Fibroblast of peridontal ligament (primary cell): Measurements from ENCODE around the gene TMEM138.
A peak's percentile ranks its signal among the peaks of the same experiment; 100 is the strongest.

ENCODE experiments used
- DNase-seq: peaks from one replicate; pipeline ENCODE4 v3.0.0-alpha.2; 2010; ENCODE audit errors: extremely low read depth

The TMEM138 gene

DNA sequence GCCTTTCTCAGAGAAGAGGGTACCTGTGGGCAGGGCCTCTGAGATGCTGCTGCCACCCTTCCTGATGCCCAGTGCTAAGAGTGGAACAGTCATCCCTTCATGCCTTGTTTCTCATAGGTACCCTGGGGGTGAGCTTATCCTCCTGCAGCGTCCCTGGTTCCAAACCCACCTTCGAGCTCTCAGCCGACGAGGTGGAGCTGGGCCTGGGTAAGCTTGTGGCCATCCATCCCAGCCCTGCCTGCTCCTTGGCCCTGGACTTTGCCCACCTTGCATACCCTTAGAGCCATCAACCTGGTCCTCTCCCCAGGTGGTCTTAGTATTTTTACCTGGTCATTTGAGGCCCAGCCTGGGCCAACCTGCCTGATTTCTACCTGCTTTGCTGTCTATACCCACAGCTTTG, 20.5 kb upstream of the TMEM138 start:
- no peak for DNase-seq

DNA sequence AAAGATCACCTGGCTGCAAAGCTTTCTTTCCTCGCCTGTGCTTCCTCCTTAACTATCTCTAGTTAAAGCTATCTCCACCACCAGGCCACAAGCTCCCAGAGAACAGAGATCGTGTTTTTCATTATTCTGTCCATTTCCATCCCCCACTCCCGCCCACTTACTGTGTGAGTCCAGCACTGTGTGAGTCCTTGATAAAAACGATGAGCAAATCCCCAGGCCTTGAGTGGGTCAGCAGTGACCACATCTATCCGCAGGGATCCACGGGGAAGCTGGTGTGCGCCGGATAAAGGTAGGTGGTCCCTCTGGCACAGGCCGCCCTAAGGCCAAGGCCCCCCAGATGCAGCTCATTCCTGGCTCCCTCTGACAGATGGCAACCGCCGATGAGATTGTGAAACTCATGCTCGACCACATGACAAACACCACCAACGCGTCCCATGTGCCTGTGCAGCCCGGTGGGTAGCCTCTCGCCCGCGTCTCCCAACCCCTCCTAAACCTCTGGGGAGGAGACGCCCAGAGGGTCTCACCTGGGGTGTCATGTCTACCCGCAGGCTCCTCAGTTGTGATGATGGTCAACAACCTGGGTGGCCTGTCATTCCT, 19.9 kb upstream of the TMEM138 start:
- DNase-seq = no peak

DNA sequence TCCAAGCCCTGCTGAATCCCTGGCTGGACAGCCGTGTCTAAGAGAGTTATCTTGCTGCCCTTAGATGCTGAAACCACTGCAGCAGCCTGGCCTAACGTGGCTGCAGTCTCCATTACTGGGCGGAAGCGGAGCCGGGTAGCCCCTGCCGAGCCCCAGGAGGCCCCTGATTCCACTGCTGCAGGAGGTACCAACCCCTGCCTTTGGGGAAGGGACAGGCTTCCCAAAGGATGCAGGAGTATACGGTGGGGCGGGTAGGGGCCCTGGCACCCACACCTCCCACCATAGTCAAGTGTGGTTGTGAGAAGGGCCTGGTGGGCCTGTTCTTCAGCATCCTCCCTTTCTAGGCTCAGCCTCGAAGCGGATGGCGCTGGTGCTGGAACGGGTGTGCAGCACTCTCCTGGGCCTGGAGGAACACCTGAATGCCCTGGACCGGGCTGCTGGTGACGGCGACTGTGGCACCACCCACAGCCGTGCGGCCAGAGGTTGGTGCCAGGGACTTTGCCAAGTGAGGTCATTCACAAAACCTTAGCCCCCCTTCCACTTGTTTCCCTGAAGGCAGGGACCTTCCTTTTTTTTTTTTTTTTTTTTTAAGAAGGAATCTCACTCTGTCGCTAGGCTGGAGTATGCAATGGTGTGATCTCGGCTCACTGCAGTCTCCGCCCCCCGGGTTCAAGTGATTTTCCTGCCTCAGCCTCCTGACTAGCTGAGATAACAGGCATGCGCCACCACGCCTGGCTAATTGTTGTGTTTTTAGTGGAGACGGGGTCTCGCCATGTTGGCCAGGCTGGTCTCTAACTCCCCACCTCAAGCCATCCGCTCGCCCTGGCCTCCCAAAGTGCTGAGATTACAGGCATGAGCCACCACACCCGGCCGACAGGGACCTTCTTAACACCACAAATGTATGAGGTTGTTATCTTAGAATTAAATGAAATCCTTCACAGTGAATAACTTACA, 18.1 kb upstream of the TMEM138 start:
- no peak for DNase-seq

DNA sequence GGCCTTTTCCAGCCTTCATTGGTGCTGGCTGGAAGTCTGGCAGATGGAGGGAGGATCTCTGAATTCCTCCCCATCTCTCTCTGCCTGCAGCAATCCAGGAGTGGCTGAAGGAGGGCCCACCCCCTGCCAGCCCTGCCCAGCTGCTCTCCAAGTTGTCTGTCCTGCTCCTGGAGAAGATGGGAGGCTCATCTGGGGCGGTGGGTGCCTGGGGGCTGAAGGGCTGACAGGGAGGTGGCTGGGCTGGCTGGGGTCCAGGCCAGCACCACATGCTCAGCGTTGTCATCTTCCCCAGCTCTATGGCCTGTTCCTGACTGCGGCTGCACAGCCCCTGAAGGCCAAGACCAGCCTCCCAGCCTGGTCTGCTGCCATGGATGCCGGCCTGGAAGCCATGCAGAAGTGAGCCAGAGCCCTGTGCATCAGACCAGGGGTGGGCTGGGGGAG, 17.0 kb upstream of the TMEM138 start:
- DNase-seq = peak; percentile 27

DNA sequence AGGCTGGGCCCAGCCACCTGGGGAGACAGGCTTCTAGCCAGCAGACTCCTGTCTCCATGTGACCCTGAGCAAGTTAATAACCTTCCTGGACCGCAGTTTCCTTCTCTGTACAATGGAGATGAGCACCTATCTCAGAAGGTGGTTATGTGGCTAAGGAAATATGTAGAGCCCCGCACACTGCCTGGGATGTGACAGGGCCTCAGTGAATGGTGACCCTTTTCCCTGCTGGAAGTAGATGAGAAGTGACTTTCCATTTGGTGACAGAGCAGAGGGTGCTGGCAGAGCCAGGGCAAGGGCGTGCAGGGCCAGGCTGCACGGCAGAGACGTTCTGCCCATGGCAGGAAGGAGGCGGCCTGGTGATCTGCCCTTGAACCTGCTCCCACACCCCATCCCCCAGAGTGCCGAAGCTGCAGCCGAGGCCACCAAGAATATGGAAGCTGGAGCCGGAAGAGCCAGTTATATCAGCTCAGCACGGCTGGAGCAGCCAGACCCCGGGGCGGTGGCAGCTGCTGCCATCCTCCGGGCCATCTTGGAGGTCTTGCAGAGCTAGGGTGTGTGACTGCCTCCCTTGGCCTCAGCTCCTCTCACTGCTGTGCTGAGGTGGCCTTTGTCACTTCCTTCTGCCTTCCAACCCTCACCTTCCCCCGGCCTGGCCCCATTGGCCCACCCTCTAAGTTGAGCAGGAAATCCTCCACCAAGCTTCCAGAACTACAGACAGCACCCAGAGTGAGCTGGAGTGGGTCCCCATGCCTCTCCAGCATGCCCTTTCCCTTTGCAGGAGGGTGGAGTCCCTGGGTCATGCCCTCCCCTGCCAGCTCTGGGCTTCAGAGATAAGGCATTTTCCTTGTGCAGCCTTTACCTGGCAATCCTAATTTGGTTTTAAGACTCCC, 16.0 kb upstream of the TMEM138 start:
- no peak for DNase-seq

DNA sequence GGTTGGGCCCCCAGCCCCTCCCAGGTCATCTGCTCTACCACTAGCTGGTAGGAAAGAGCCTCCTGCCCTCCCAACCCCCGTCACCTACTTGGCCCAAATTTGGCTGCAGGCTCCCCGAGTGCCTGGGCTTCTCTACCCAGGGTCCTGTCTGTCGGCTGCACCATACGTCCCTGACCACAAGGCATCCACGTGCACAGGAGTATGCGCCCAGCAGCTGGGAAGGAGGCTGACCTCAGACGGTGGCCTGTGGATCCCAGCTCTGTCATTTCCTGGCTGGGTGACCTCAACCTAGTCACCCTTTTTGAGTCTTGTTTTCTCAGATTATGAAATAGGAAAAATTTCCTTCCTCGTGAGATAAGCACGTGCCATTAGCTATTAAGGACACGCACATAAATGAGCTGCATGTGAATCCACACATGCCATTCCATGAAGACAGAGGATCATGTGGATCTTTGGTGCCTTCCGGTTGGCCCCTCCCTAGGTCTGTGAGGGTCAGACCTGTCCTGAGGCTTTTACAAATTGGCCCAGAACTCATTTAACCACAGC, 14.2 kb upstream of the TMEM138 start:
- no peak for DNase-seq

DNA sequence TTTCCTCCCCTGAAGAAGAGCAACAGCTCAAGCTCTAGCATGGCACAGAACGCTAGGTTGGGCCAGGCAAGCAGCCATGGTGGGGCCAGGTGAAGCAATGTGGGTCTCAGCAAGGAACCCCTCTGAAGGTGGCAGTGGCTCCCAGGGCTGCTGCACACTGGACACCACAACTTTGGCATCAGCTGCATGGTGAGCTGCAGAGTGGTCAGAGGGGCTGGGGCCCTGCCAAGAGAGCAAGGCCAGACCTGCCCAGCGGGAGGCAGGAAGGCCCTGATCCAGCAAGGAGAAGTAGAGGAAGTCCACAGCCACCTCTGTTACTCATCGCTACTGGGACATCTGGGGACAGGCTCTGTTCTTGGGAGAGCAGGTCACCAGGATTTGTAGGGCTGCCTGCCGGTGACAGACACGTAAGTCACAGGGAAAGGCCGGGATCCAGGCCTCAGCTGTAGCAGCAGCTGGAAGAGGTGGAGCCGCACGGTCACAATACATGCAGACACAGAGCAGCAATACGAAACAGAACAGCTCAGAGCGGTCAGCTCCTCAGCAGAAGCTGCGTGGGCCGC, 12.9 kb upstream of the TMEM138 start:
- DNase-seq = no peak

DNA sequence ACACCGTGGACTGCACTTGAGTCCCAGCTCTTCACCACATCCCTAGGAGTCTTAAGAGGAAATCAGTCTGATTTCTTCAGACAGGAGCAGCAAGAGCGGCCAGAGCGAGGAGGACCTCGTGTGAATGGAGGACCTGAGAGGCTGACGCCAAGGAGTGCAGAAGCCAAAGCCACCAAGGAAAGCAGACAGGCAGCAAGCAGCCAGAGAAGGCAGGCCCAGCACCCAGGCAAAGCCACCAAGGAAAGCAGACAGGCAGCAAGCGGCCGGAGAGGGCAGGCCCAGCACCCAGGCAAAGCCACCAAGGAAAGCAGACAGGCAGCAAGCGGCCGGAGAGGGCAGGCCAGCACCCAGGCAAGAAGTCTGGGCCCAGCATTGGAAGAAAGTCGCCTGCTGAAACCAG, 12.3 kb upstream of the TMEM138 start:
- DNase-seq = no peak

DNA sequence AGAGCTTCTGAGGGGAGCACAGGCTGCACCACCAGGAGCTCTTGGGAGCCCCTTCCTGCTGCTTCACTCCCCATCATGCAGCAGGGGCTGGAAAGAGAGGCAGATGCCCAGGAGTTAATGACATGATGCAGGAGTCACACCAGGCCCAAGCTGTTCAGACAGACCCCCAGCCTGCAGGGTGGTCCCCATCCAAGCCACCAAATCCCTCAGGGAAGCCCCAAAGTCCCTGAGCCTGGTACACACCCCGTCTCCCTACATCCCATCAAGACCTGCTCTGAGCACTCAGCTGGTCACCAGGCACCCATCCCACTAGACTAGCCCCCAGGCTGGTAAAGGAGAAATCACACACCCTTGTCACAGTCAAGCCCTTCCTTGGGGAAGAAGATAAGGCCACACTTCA, 11.8 kb upstream of the TMEM138 start:
- no peak for DNase-seq

DNA sequence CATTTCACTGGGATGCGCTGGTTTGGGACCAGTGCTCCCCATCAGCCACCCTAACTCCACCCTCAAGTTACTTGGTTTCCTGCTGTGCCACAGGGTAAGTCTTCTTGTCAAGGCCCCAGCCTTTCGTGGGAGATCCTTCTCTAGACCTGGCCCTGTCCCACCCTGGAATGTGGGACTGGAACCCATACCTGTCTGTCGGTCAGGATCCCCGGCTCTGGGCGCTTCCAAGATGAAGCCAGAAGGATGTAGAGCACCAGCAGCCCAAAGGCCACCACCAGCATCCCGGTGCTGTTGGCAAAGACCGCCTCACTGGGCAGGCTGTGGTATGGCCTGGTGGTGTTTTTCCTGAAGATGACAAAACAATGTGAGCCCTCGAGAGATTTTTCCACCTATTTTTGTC, 11.4 kb upstream of the TMEM138 start:
- no peak for DNase-seq

DNA sequence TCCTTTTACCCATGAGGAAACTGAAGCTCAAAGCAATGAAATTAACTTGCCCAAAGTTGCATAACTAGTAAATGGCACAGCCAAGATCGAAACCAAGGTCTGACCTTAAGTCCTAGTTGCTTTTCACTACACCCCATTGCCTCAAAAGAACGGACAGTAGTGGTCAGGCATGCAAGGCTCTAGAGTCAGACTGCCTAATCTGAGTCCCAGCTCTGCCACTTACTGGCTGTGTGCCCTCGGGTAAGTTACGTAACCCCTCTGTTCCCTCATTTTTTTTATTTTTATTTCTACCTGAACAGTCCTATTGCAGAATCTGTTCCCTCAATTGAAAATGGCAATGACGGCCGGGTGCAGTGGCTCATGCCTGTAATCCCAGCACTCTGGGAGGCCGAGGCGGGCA, 10.1 kb upstream of the TMEM138 start:
- DNase-seq = no peak

DNA sequence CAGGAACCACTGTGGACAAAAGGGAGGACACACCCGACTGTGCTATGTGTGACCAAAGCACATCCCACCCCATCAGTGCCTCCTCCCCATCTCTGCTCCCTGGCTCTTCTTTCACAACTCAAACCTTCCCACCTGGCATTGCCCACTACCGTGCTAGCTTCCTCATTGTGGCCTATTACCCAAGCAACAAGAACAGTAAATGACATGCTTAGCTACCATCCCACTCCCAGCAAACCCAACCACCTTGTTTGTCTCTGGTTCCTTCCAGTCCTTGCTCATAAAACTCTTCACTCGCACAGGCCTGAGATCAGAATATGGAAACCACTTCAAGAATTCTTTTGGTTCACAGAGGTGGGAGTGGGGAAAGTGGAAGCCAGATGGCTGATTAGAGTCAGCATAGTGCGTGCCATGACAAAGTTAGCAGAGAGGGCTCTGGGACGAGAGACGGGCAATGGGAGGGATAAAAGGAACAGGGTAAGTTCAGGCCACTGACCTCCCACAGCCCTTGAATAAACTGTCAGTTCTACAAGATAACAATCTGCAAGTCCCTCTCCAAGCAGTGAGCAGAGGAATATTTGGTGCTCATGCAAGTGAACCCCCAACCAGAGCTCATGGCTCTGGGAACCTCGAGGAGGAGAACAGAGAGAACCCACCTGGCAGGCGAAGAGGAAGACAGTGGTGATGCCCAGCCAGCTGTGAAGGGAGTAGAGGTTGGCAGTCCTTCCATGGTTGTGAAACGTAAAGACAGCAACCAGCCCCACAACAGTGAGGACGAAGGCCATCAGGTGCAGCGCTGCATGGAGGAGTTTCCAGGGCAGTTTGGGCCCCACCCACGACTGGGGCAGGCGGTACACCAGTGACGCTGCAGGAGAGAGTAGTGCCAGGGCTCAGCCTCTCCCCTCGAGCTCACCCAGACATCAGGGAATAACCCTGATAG, 8.8 kb upstream of the TMEM138 start:
- no peak for DNase-seq

DNA sequence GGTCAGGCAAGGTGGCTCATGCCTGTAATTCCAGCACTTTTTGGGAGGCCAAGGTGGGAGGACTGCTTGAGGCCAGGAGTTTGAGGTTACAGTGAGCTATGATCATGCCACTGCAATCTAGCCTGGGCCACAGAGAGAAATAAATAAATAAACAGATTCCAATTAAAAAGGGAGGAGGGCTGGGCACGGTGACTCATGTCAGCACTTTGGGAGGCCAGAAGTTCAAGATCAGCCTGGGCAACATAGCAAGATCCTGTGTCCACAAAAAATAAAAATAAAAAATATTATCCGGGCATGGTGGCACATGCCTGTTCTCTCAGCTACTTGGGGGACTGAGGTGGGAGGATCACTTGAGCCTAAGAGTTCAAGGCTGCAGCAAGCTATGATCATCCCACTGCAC, 8.0 kb upstream of the TMEM138 start:
- no peak for DNase-seq

DNA sequence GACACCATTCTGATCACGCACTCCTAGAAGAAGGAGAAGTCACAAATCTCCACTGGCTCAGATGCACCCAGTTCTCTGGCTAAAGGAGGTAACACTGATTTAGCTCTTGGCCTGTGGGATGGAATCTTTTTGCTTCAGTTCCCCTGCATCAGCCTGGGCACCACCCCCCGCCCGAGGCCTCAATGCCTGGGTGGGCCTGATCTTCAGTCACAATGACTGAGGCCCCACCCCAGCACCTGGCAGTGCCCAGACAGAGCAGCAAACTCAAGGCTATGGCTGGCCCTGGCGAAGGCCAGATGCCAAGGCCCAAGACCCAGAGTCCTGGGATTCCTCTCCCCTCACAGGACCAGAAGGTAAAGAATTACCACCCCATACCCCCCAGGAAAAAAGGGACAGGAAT, 5.5 kb upstream of the TMEM138 start:
- no peak for DNase-seq

DNA sequence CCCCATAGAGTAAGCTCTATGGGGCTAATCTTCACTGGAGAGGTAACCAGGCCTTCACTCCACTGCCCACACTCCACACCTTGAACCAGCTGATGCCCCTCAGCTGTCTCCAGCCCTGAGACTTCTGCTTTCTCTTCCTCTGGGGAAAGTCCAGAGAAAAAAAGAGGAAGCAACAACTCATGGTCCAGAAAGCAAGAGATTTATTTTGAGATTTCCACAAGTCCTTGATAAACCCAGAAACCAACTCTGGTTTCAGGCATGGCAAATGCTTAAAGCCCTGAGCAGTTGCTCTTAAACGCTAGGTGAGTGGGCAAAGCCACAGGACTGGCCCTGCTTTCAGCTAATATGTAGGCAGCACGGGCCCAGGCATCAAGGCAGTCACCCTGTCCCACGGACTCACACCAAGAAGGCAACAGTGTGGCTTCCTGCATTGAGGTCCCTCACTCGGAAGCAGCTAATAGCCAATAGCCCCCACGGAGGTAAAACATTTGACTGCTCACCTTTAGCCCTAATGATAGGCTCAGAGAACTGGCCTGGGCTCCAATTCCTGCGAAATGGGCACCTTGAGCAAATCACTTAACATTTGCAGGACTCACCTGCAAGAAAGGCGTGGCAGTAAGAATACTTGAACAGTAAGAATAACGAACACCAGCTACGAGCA, 4.8 kb upstream of the TMEM138 start:
- DNase-seq = no peak

DNA sequence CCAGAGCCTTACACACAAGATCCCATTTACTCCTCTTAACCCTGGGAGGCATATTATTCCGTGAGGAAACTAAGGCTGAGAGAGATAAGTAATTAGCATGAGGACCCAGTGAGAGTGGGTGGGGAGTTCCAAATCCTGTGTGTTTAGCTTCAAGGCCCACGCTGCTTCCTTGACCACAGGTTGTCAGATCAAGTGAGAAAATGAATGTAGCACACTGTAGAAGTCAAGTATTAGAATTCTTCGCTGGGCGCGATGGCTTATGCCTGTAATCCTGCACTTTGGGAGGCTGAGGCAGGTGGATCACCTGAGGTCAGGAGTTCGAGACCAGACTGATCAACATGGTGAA, 4.3 kb upstream of the TMEM138 start:
- DNase-seq = no peak

DNA sequence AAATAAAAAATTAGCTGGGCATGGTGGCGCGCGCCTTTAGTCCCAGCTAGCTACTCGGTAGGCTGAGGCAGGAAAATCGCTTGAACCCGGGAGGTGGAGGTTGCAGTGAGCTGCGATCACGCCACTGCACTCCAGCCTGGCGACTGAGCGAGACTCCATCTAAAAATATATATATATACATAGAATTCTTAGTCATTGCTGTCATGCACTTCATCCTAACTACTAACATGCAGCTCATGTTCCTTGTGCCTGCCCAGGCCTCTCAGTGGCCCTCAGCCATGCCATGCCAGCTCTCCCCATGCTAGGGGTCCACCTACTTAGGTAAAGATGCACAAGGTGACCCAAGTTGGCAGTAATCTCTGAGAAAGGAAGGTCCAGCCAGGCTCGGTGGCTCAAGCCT, 3.6 kb upstream of the TMEM138 start:
- DNase-seq = no peak

DNA sequence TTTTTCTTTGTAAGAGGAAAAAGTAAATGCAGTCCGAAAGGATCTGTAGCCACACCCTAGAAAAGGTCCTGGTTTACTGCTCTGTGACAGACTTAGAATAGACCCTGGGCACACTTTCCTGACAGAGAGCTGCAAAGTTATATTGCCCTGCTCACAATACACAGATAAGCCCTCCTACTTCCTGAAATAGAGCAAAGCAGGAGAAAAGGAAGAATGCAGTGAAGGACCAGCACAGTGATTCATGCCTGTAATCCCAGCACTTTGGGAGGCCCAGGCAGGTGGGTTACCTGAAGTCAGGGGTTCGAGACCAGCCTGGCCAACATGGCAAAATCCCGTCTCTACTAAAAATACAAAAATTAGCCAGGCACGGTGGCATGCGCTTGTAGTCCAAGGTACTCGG, 2.7 kb upstream of the TMEM138 start:
- no peak for DNase-seq

DNA sequence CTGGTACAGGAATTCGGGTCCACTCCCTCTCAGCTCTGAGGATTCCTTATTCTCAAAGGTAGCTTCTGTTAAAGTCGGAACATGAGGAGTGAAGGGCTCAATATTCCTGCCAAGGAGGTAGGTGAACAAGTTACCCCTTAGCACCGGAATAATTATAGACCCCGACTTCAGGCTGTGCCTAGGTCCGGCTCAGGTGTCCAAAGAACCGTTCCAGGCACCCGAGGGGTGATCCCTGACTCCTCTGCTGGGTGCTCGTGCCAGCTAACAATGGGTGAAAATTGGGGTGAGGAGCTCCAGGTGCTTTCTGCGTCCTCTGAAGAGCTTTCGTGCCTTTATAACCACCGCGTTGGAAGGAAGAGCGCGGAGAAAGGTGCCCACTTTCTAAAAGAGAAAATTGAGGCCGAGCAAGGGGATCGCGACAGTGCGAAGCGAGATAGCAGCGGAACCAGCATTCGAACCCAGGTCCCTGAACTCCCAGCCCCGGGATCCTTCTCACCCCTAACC, 885 bp upstream of the TMEM138 start:
- DNase-seq = no peak

DNA sequence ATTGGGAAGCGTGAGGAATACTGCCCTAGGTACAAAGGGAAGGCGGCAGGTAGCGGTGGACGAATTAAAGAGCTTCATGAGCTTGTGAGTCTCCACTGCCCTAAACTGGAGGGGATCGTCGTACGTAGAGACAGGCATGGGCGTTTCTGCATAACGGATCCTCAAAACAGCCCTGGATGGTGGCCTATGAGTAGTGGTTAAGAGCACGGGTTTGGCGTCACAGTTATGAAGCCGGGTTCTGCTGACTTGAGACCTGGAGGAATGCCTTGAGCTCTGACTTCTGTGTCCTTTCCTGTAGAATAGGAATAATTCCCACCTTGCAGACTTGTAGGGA, 335 bp downstream of the TMEM138 start:
- DNase-seq = peak; percentile 70
